ENCODE data around the gene ANKRD53. TPM values are rescaled to one million over a fixed set of nuclear protein-coding genes. Genes with fewer than 3 reads are reported as not detected.

ANKRD53 gene
- total and polyA plus RNA-seq, 12 donors, result 0.14 to 1.3 (median 0.77) TPM; not detected in 1

DNA sequence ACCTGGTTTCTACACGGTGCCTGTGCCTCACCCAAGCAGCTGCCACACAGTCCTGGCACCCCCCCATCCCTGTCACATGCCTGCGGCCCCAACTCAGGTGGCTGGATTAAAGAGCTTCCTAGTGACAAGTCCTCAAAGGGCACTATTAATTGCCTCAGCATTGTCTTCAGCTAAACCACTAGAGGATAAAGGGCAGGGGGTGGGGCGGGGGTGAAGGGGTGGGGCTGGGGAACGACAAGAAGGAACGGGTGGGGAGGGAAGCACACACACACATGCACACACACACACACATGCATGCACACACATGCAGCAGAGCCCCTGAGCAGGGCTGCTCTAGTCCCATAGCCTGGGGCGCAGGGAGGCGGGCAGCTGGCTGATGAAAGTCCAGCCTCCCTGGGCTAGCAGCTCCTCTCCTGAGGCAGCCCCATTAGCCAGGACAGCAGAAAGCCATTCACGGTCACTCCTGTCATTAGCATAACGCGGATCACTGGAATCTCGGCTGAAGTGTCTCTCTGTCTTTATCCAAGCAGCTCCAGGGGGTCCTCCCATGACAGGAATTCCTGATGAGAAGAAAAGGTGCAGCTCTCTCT, 23.6 kb downstream of the ANKRD53 start:
- Histone ChIP-seq H3K4me1 (peaks cover 0 to 15% (median 0%) of the 10 kb centered on the region in 9 donors), H3K27me3 (no peaks in the 10 kb centered on the region), H3K27ac (no peak overlapping the region), H3K4me3 (no peak overlapping the region), H3K36me3 (no peaks in the 10 kb centered on the region), H3K9me3 (no peaks in the 10 kb centered on the region)
- 37 to 46% methylated on average over 11 of the region's 11 CpGs for WGBS, 2 donors
- TF ChIP-seq, protein P1, sequence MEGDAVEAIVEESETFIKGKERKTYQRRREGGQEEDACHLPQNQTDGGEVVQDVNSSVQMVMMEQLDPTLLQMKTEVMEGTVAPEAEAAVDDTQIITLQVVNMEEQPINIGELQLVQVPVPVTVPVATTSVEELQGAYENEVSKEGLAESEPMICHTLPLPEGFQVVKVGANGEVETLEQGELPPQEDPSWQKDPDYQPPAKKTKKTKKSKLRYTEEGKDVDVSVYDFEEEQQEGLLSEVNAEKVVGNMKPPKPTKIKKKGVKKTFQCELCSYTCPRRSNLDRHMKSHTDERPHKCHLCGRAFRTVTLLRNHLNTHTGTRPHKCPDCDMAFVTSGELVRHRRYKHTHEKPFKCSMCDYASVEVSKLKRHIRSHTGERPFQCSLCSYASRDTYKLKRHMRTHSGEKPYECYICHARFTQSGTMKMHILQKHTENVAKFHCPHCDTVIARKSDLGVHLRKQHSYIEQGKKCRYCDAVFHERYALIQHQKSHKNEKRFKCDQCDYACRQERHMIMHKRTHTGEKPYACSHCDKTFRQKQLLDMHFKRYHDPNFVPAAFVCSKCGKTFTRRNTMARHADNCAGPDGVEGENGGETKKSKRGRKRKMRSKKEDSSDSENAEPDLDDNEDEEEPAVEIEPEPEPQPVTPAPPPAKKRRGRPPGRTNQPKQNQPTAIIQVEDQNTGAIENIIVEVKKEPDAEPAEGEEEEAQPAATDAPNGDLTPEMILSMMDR (IDR thresholded peaks at IDR 0.05), result no peak
- no peak for DNase-seq
- intact Hi-C loops (cut with DNase I), result no loop called here
- ATAC-seq, result no peak

DNA sequence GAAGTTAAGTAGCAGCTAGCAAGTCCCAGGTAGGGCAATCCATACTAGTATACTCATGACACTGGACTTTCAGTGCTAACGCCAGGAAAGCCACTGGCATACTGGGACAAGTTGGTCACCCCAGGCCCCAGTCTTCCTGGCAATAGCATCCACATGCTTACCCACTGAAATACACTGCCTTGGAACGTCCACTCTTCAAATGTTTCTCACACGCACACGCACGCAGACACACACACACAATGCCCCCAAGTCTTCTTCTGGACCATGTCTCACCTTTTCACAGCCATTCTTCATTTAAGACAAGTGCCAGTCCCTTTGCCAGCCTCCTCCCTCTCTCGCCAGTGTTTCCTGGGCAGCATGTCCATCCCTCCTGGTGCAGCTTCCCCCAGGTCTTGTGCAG, 25.0 kb downstream of the ANKRD53 start:
- ATAC-seq, result no peak
- intact Hi-C loops (cut with DNase I), result no loop called here
- no peak for DNase-seq
- peaks cover 0 to 15% (median 0%) of the 10 kb centered on the region in 9 donors for H3K4me1 ChIP-seq
- WGBS, 2 donors, result 84 to 85% methylated on average over 6 of the region's 6 CpGs
- H3K27me3 ChIP-seq, result peaks cover 0 to 3% (median 0%) of the 10 kb centered on the region in 7 donors
- no peak overlapping the region for H3K4me3 ChIP-seq
- H3K9me3 ChIP-seq, result no peaks in the 10 kb centered on the region
- H3K36me3 ChIP-seq, result no peaks in the 10 kb centered on the region
- no peak overlapping the region for H3K27ac ChIP-seq
- TF ChIP-seq, protein P1 (IDR thresholded peaks at IDR 0.05), result no peak

DNA sequence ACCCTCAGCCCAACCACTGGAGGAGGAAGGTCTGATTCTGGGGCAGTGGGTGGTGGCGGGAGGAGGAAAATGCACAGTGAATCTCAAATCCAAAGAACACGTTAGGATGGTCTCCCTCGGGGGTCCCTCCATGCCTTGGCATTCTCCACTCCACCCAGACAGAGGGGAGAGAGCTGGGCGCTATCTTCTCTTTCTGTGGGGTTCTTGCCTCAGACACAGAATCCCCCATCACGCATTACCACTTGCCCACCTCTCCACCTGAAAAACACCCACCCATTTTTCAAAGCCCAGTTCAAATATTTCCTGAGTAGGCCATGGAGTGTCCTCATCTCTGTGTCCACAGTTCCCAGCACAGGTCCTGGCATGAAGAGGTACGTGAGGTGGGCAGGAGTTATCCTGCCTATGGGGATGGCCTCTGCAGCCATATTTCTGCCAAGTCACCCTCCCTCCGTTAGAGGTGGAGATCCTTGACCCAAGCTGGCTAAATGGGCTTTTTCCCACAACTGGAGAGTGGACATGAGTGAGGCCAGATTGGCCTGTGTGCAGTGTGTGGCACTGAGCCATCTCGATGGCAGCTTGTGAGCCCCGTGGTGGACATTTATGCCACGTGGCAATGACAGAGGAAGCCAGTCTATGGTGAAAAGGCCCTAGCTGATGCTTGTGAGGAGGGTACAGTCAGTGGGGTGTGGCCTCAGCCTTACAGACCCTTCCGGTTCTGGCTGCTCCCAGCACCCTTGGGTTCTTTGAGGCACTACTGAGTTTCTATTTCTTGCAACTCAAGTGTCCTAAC, 25.7 kb downstream of the ANKRD53 start:
- Histone ChIP-seq H3K36me3 (no peaks in the 10 kb centered on the region), H3K4me1 (peaks cover 0 to 15% (median 0%) of the 10 kb centered on the region in 9 donors), H3K4me3 (no peak overlapping the region), H3K27ac (no peak overlapping the region), H3K9me3 (no peaks in the 10 kb centered on the region), H3K27me3 (peaks cover 0 to 7% (median 0%) of the 10 kb centered on the region in 7 donors)
- DNase-seq (no peak), ATAC-seq (no peak)
- TF ChIP-seq, protein P1 (IDR thresholded peaks at IDR 0.05), result no peak
- intact Hi-C loops (cut with DNase I), result no loop called here
- WGBS, 2 donors, result 82 to 87% methylated on average over 11 of the region's 11 CpGs

GRCh38 chr2:71004857-71005256, 26.4 kb downstream of the ANKRD53 start:
- no peaks in the 10 kb centered on the region for H3K36me3 ChIP-seq
- peaks cover 0 to 7% (median 3%) of the 10 kb centered on the region in 7 donors for H3K27me3 ChIP-seq
- WGBS, 2 donors, result 81 to 86% methylated on average over 6 of the region's 6 CpGs
- H3K9me3 ChIP-seq, result no peaks in the 10 kb centered on the region
- intact Hi-C loops (cut with DNase I), result no loop called here
- peaks cover 0 to 10% (median 0%) of the 10 kb centered on the region in 9 donors for H3K4me1 ChIP-seq
- TF ChIP-seq, protein P1 (IDR thresholded peaks at IDR 0.05), result no peak
- no peak overlapping the region for H3K4me3 ChIP-seq
- DNase-seq (no peak), ATAC-seq (no peak)
- H3K27ac ChIP-seq, result no peak overlapping the region
